Cardiac fibroblast (primary cell): ENCODE data around the gene MGST3.

Experiments
- DNase-seq, 2 donors: peaks; one replicate each; pipeline versions ENCODE4 v3.0.0 to v3.0.0-alpha.2; 2010; ENCODE audit warnings: low read depth in 2 of 2
- H3K4me3 ChIP-seq, 2 donors: replicated peaks in 1 of 2; 1 replicate in 1 of 2; 2 replicates in 1 of 2; pipeline ENCODE4 v1.5.1; 2011; ENCODE audit warnings: low read depth in 2 of 2, low read length in 2 of 2, mild to moderate bottlenecking in 2 of 2, moderate library complexity in 1 of 2
- CTCF ChIP-seq: IDR thresholded peaks from one replicate; pipeline ENCODE4 v1.5.1; 2011; ENCODE audit warnings: low read depth, mild to moderate bottlenecking, low read length, inconsistent platforms

The MGST3 gene

DNA sequence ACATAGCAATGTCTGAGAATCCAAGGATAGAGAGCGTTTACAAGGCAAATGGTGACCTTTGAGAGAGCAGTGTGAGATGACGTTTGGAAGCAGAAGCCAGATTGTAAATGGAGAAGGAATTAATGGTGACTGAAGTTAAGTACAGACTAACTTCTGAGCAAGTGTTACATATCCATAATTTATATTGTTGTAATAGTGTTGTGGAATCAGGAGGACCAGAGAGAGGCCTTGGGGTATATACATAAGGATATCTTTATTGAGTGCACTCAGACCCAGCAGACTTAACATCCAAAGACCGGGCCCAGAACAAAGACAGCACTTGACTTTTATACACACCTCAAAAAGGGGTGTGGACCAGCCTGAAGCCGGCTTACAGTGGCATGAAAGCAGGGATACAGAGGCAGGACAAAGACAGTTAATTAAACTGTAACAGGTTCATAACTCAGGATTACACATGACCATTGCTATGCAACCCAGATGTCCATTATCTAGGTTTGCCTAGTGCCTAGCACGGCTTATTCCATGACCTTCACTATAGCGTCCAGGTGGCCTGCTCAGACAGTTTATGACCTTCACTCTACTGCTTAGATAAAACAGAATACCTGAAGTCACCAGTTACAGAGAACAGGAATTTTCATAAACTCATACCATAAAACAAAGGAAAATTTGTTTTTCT is 2.7 kb upstream of the MGST3 start:
- DNase-seq, result no peak
- no peak overlapping the region for H3K4me3 ChIP-seq
- TF ChIP-seq CTCF, result no peak

DNA sequence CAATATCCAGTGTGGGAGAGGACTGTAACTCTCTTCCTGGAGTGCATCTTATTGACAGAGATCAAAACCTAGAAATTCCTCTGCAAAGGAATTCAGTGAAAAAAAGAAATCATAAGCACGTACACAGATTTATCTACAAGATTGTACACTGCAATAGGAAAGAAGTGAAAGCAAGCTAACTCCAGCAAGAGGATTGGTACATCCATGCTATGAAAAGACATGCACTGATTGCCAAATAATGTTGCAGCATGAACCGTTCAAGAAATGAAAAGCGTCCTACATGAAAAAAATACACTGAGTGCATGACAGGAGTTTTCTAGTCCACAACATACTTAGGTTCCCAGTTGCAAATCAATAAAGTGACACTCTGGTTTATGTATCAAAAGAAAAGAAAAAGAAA is 1.9 kb upstream of the MGST3 start:
- no peak for TF ChIP-seq CTCF
- H3K4me3 ChIP-seq, result no peak overlapping the region
- no peak for DNase-seq

- TF ChIP-seq CTCF, result no peak
- DNase-seq, result no peak
- H3K4me3 ChIP-seq, result peak overlapping the region; percentile 66 to 97
Measured at GRCh38 chr1:165629848-165630628, 996 bp upstream of the MGST3 start.

- H3K4me3 ChIP-seq, result peak overlapping the region; percentile 89 to 97
- TF ChIP-seq CTCF, result peak; percentile 5
- DNase-seq, result peak; percentile 81 to 87
Measured at GRCh38 chr1:165631342-165632151, 513 bp downstream of the MGST3 start.

DNA sequence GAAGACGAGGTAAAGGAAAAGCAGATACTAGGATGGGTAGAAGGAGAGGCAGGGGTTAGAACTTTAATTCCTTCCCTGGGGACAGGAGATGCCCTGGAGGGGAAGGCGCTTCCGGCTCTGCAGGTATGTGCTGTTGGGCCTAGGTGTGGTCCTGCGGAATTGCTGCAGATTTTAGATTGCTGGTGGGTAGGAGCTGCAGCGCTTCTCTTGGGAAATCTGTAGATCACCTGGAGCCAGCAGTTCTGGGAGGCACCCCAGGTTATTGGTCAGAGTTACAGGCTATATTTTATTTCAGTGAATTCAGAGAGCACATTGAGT is 1.1 kb downstream of the MGST3 start:
- H3K4me3 ChIP-seq, result peak overlapping the region; percentile 89 to 97
- TF ChIP-seq CTCF, result no peak
- no peak for DNase-seq

GRCh38 chr1:165632491-165632890 is 1.5 kb downstream of the MGST3 start:
- no peak for TF ChIP-seq CTCF
- peak overlapping the region; percentile 89 to 97 for H3K4me3 ChIP-seq
- DNase-seq, result peak in 1 of 2 donors; percentile 9
